Endothelial cell of umbilical vein (primary cell): Measurements from ENCODE around the gene XRN1. TPM values are rescaled to one million over a fixed set of nuclear protein-coding genes. Genes with fewer than 3 reads are reported as not detected.

ENCODE experiments used
- BruUV-seq: library from RNA; stranded (reverse); fragments of 400-500 nt; replicated peaks from 2 replicates; lab custom pipeline; 2021; lab: Mats Ljungman, UMichigan
- CTCF ChIA-PET: fragments of 300-600, 350-600 bp; sonication (Branson Sonifier 250); formaldehyde crosslinking; loops from one replicate; lab custom pipeline; 2021; ENCODE audit warnings: antibody characterized with exemption, inconsistent platforms; lab: Charles Lee
- POLR2A ChIA-PET: fragments of 300-600, 350-600 bp; sonication (Branson Sonifier 250); formaldehyde crosslinking; loops from one replicate; lab custom pipeline; 2021; ENCODE audit warnings: antibody characterized with exemption, inconsistent platforms; lab: Charles Lee
- DNase-seq: peaks from one replicate; pipeline ENCODE4 v3.0.0-alpha.2; 2011; ENCODE audit warnings: low read depth, low spot score
- FAIRE-seq: peaks from 2 replicates; lab custom pipeline; 2011; peaks lifted over from hg19 to GRCh38; lab: Jason Lieb, UNC
- H2AFZ ChIP-seq: 2 replicates; pipeline ENCODE4 v1.6.0; 2012; ENCODE audit warnings: low read depth, low read length, control low read depth, inconsistent platforms
- H3K27ac ChIP-seq: 2 replicates; pipeline ENCODE4 v1.5.1; 2011; ENCODE audit warnings: low read depth, mild to moderate bottlenecking, control low read depth, low read length, moderate library complexity; ENCODE audit not compliant: insufficient read depth
- H3K27me3 ChIP-seq, 2 experiments: 2 replicates each; pipeline versions ENCODE4 v1.6.0 to v1.6.1; 2011; ENCODE audit warnings: low read length in 2 of 2, mixed read lengths in 1 of 2; ENCODE audit not compliant: control insufficient read depth in 2 of 2, insufficient read depth in 2 of 2
- H3K36me3 ChIP-seq, 2 experiments: 2 replicates in 1 of 2; 3 replicates in 1 of 2; pipeline ENCODE4 v1.5.1; 2011; ENCODE audit warnings: low read length in 2 of 2, mild to moderate bottlenecking in 1 of 2, moderate library complexity in 1 of 2; ENCODE audit not compliant: control insufficient read depth in 2 of 2, insufficient read depth in 2 of 2; ENCODE audit errors: extremely low read depth in 1 of 2
- H3K4me1 ChIP-seq: 3 replicates; pipeline ENCODE4 v1.5.1; 2011; ENCODE audit warnings: mild to moderate bottlenecking, low read length; ENCODE audit not compliant: control insufficient read depth, insufficient read depth; ENCODE audit errors: extremely low read depth
- H3K4me2 ChIP-seq: 2 replicates; pipeline ENCODE4 v1.6.1; 2011; ENCODE audit warnings: low read length, control low read depth, mixed read lengths; ENCODE audit not compliant: insufficient read depth
- H3K4me3 ChIP-seq, 3 experiments: fragments of 200-600 bp in 1 of 3; sonication (generic), shearing (Covaris generic) in 1 of 3; replicated peaks in 1 of 3; 2 replicates each; pipeline ENCODE4 v1.5.1; 2011 to 2016; ENCODE audit warnings: control low read depth in 3 of 3, low read length in 3 of 3, mild to moderate bottlenecking in 2 of 3, inconsistent platforms in 1 of 3, low read depth in 1 of 3, moderate library complexity in 1 of 3; ENCODE audit not compliant: insufficient read depth in 1 of 3
- H3K79me2 ChIP-seq: 2 replicates; pipeline ENCODE4 v1.6.0; 2012; ENCODE audit warnings: low read length, inconsistent platforms; ENCODE audit not compliant: control insufficient read depth, insufficient read depth
- H3K9ac ChIP-seq: replicated peaks from 2 replicates; pipeline ENCODE3; 2011; ENCODE audit warnings: low read length, control low read depth; ENCODE audit not compliant: insufficient read depth; ENCODE audit errors: extremely low read depth
- H3K9me1 ChIP-seq: replicated peaks from 3 replicates; pipeline ENCODE4 v1.6.0; 2011; ENCODE audit warnings: mild to moderate bottlenecking, low read length; ENCODE audit not compliant: control insufficient read depth, insufficient read depth; ENCODE audit errors: extremely low read depth
- H3K9me3 ChIP-seq: replicated peaks from 2 replicates; pipeline ENCODE4 v1.5.1; 2012; ENCODE audit warnings: low read length, inconsistent platforms; ENCODE audit not compliant: control insufficient read depth, insufficient read depth
- H4K20me1 ChIP-seq: replicated peaks from 2 replicates; pipeline ENCODE3; 2011; ENCODE audit warnings: mild to moderate bottlenecking, low read length; ENCODE audit not compliant: control insufficient read depth, insufficient read depth; ENCODE audit errors: extremely low read depth
- CTCF ChIP-seq, 2 donors: IDR thresholded peaks; 1 replicate in 1 of 2; 2 replicates in 1 of 2; pipeline ENCODE4 v1.5.1; 2011; ENCODE audit warnings: low read length in 2 of 2, mild to moderate bottlenecking in 2 of 2, moderate library complexity in 2 of 2, control low read depth in 1 of 2, inconsistent platforms in 1 of 2, low read depth in 1 of 2; ENCODE audit not compliant: insufficient read depth in 1 of 2; ENCODE audit errors: extremely low read depth in 1 of 2
- EZH2 ChIP-seq: IDR thresholded peaks from 2 replicates; pipeline ENCODE4 v1.6.1; 2012; ENCODE audit warnings: borderline replicate concordance, low read depth, mild to moderate bottlenecking, moderate library complexity, low read length, inconsistent platforms; ENCODE audit not compliant: severe bottlenecking
- FOS ChIP-seq: IDR thresholded peaks from 2 replicates; pipeline ENCODE4 v1.6.1; 2011; ENCODE audit warnings: mild to moderate bottlenecking, low read length, moderate library complexity, borderline replicate concordance; ENCODE audit not compliant: insufficient read depth
- GATA2 ChIP-seq: IDR thresholded peaks from 2 replicates; pipeline ENCODE4 v1.7.0; 2011; ENCODE audit warnings: low read depth, mild to moderate bottlenecking, moderate library complexity, mixed read lengths, low read length; ENCODE audit not compliant: insufficient read length, insufficient read depth
- JUN ChIP-seq: IDR thresholded peaks from 2 replicates; pipeline ENCODE4 v1.6.1; 2011; ENCODE audit warnings: borderline replicate concordance, low read depth; ENCODE audit not compliant: insufficient read length, insufficient read depth
- MAX ChIP-seq: IDR thresholded peaks from 2 replicates; pipeline ENCODE4 v1.6.1; 2011; ENCODE audit not compliant: insufficient read depth, insufficient read length
- MYC ChIP-seq: IDR thresholded peaks from one replicate; pipeline ENCODE4 v1.6.1; 2011; ENCODE audit warnings: mild to moderate bottlenecking, low read depth, low read length
- POLR2A ChIP-seq: IDR thresholded peaks from 2 replicates; pipeline ENCODE4 v1.6.1; 2012; ENCODE audit warnings: low read depth, mild to moderate bottlenecking, control low read depth, low read length
- POLR2AphosphoS5 ChIP-seq: IDR thresholded peaks from 2 replicates; pipeline ENCODE4 v1.6.1; 2012; ENCODE audit warnings: low read depth, mild to moderate bottlenecking, control low read depth, low read length, moderate library complexity; ENCODE audit not compliant: insufficient read depth
- dilution Hi-C: fragments of 300-500 bp; cut with MboI; formaldehyde crosslinking; loops from one replicate; pipeline ENCODE4 v1.15.0; 2019; ENCODE audit warnings: low sequenced_read_pairs; ENCODE audit not compliant: extremely low pct_ligation_motif_present
- intact Hi-C: fragments of 100-400 bp; cut with micrococcal nuclease; formaldehyde crosslinking; loops from one replicate; pipeline ENCODE4 v1.10.0; 2022
- polyA plus RNA-seq, 4 experiments: library from polyadenylated mRNA; depleted of rRNA in 3 of 4; stranded (reverse) in 3 of 4; unstranded in 1 of 4; fragments of >200 nt; gene quantifications; 2 replicates each; pipeline versions ENCODE4 v1.2.1 to v1.2.3, GENCODE V29; 2011 to 2012; ENCODE audit warnings: missing spikeins in 1 of 4
- total RNA-seq: library from RNA; stranded (reverse); gene quantifications from 2 replicates; pipeline ENCODE4 v1.2.3, GENCODE V29; 2021

The XRN1 gene
- total and polyA plus RNA-seq, 2 donors (not counting 3 experiments of a cell fraction or from before 2014, with no cell fraction given), result 4.4 to 40.0 TPM

GRCh38 chr3:142492184-142492583 lies 44.3 kb upstream of the XRN1 start:
- H3K9me3 ChIP-seq, result no peaks in the 10 kb centered on the region
- ChIA-PET CTCF (no interaction called here), POLR2A (no interaction called here)
- no peaks in the 10 kb centered on the region for H3K79me2 ChIP-seq
- no peak overlapping the region for H3K9ac ChIP-seq
- no peaks in the 10 kb centered on the region for H3K4me1 ChIP-seq
- dilution Hi-C loops, result no loop called here
- intact Hi-C loops, result no loop called here
- no peaks in the 10 kb centered on the region for H4K20me1 ChIP-seq
- H2AFZ ChIP-seq, result no peak overlapping the region
- BruUV-seq, result no TSS peak
- no peak overlapping the region for H3K4me2 ChIP-seq
- H3K36me3 ChIP-seq, result peaks cover 0 to 15% of the 10 kb centered on the region in 2 experiments
- TF ChIP-seq EZH2 (no peak), MAX (no peak), CTCF (IDR thresholded peaks at IDR 0.05; ENCODE audit: extremely low read depth in 1 of 2, insufficient read depth in 1 of 2, low read depth in 1 of 2, low read length in 2 of 2) (no peak), GATA2 (no peak), POLR2AphosphoS5 (no peak), POLR2A (no peak), JUN (no peak), MYC (no peak), FOS (no peak)
- DNase-seq (no peak), FAIRE-seq (no peak)
- H3K27me3 ChIP-seq, result no peaks in the 10 kb centered on the region
- no peaks in the 10 kb centered on the region for H3K9me1 ChIP-seq
- H3K27ac ChIP-seq, result no peak overlapping the region
- H3K4me3 ChIP-seq, result no peak overlapping the region
